K562 (cell line): Measurements from ENCODE around the gene MPPED1. TPM values are rescaled to one million over a fixed set of nuclear protein-coding genes. Genes with fewer than 3 reads are reported as not detected.

Experiments
- THRB ChIP-seq: fragments of 450-650 bp; formaldehyde crosslinking; conservative IDR thresholded peaks from 2 replicates; pipeline ENCODE4 v1.4.0; 2022; ENCODE audit warnings: mild to moderate bottlenecking, missing genetic modification characterization
- ZNF407 ChIP-seq: fragments of 450-650 bp; IDR thresholded peaks from 2 replicates; pipeline ENCODE4 v1.6.1; 2016; ENCODE audit warnings: low read depth
- ZNF592 ChIP-seq: fragments of 450-650 bp; IDR thresholded peaks from 2 replicates; pipeline ENCODE4 v1.6.1; 2017; ENCODE audit warnings: antibody characterized with exemption, mild to moderate bottlenecking
- polyA plus RNA-seq, 8 experiments: library from polyadenylated mRNA; depleted of rRNA in 4 of 8; stranded (reverse) in 5 of 8; unstranded in 3 of 8; fragments of >200 nt; fragmentation: Nextera tagmentation in 2 of 8; fragmentation: Illumina TruSeq in 1 of 8; extraction: Ambion mirVana in 2 of 8; extraction: Trizol in 1 of 8; gene quantifications; 2 replicates each; pipeline versions ENCODE4 v1.2.1 to v1.2.3, GENCODE V29; 2011 to 2014; ENCODE audit warnings: inconsistent platforms in 1 of 8, missing spikeins in 1 of 8
- total RNA-seq, 7 experiments: library from RNA; depleted of rRNA in 6 of 7; stranded (reverse); fragments of >200 nt in 6 of 7; fragmentation: Illumina TruSeq in 2 of 7; extraction: Trizol in 2 of 7; gene quantifications; 2 replicates each; pipeline versions ENCODE4 v1.2.1 to v1.2.3, GENCODE V29; 2011 to 2021; ENCODE audit warnings: low replicate concordance in 1 of 7

MPPED1 gene
- total and polyA plus RNA-seq, 9 of the 15 experiments (the other 6 are each of a cell fraction or from before 2014, with no cell fraction given): not detected

GRCh38 chr22:43471606-43472135, 59.9 kb downstream of the MPPED1 start (continued):
- TF ChIP-seq ZNF407: no peak
- no peak for TF ChIP-seq ZNF592
- no peak for TF ChIP-seq THRB
